Gastrocnemius medialis (tissue), 4 donors: ENCODE results near the gene ALDH3A2.

Experiments
- CTCF ChIP-seq, 5 experiments: fragments of 450-650 bp in 3 of 5; fragments of 200-600 bp in 2 of 5; sonication (generic) in 2 of 5; IDR thresholded peaks in 4 of 5; conservative IDR thresholded peaks in 1 of 5; 1 replicate in 4 of 5; 2 replicates in 1 of 5; pipeline ENCODE4 v1.5.1; 2016 to 2019; ENCODE audit warnings: antibody characterized with exemption in 5 of 5, mild to moderate bottlenecking in 3 of 5, moderate library complexity in 3 of 5
- POLR2A ChIP-seq, 2 donors: fragments of 450-650 bp; IDR thresholded peaks; one replicate each; pipeline ENCODE4 v1.6.1; 2017; ENCODE audit warnings: antibody characterized with exemption in 2 of 2, mild to moderate bottlenecking in 2 of 2, moderate library complexity in 2 of 2

- no peak for TF ChIP-seq CTCF (IDR thresholded peaks at IDR 0.05 in 4 of 5, conservative IDR thresholded peaks at IDR 0.05 in 1 of 5)
- no peak for TF ChIP-seq POLR2A (IDR thresholded peaks at IDR 0.05)
Observed at GRCh38 chr17:19705201-19705600, 56.6 kb downstream of the ALDH3A2 start.
